Vagina (tissue), 2 donors: ENCODE data around the gene OTOGL.

Experiments used
- POLR2A ChIP-seq, 2 donors: fragments of 450-650 bp; IDR thresholded peaks; one replicate each; pipeline ENCODE4 v1.6.1; 2017; ENCODE audit warnings: antibody characterized with exemption in 2 of 2, mild to moderate bottlenecking in 2 of 2, moderate library complexity in 2 of 2
- TF ChIP-seq, protein P1 (sequence below), 3 experiments: fragments of 450-650 bp in 2 of 3; fragments of 200-600 bp in 1 of 3; sonication (generic) in 1 of 3; IDR thresholded peaks; one replicate each; pipeline ENCODE4 v1.5.1; 2017 to 2019; ENCODE audit warnings: antibody characterized with exemption in 3 of 3, mild to moderate bottlenecking in 2 of 3, moderate library complexity in 2 of 3

GRCh38 chr12:80059875-80060274 is 39.5 kb upstream of the OTOGL start:
- no peak for TF ChIP-seq POLR2A (IDR thresholded peaks at IDR 0.05)
- TF ChIP-seq, protein P1, sequence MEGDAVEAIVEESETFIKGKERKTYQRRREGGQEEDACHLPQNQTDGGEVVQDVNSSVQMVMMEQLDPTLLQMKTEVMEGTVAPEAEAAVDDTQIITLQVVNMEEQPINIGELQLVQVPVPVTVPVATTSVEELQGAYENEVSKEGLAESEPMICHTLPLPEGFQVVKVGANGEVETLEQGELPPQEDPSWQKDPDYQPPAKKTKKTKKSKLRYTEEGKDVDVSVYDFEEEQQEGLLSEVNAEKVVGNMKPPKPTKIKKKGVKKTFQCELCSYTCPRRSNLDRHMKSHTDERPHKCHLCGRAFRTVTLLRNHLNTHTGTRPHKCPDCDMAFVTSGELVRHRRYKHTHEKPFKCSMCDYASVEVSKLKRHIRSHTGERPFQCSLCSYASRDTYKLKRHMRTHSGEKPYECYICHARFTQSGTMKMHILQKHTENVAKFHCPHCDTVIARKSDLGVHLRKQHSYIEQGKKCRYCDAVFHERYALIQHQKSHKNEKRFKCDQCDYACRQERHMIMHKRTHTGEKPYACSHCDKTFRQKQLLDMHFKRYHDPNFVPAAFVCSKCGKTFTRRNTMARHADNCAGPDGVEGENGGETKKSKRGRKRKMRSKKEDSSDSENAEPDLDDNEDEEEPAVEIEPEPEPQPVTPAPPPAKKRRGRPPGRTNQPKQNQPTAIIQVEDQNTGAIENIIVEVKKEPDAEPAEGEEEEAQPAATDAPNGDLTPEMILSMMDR (IDR thresholded peaks at IDR 0.05), result no peak
